Activated T-cell treated with anti-CD3 and anti-CD28 coated beads, Interleukin-2, amount 50 U/mL, for 72 hours (primary cell): ENCODE measurements around the gene TCF12. TPM values are rescaled to one million over a fixed set of nuclear protein-coding genes. Genes with fewer than 3 reads are reported as not detected.
"Not testable (repeated sequence)": the region's sequence is repeated elsewhere in the genome, so short reads cannot be mapped to it uniquely, and the experiment has no call there.

Source experiments
- ATAC-seq, 2 donors: fragments of 150-1000 bp; cut with Tn5 transposase; replicated peaks in 1 of 2; 2 replicates each; pipeline ENCODE4 v1.10.0; 2021; ENCODE audit warnings: moderate library complexity in 2 of 2, mild to moderate bottlenecking in 1 of 2
- DNase-seq, 2 donors: peaks; one replicate each; pipeline ENCODE4 v3.0.0; 2021 to 2022; ENCODE audit warnings: mixed read lengths in 1 of 2
- H3K27ac Mint-ChIP-seq: one replicate; pipeline ENCODE4 v1.8.0; 2022; ENCODE audit warnings: mild to moderate bottlenecking, moderate library complexity, mixed read lengths
- H3K27me3 Mint-ChIP-seq: one replicate; pipeline ENCODE4 v1.8.0; 2022; ENCODE audit warnings: low read depth, mixed read lengths
- H3K36me3 Mint-ChIP-seq, 2 donors: one replicate each; pipeline ENCODE4 v1.8.0; 2022; ENCODE audit warnings: mixed read lengths in 2 of 2, mild to moderate bottlenecking in 1 of 2; ENCODE audit not compliant: insufficient read depth in 2 of 2
- H3K4me1 Mint-ChIP-seq: one replicate; pipeline ENCODE4 v1.8.0; 2022; ENCODE audit warnings: low read depth, mixed read lengths
- H3K4me3 Mint-ChIP-seq, 2 donors: one replicate each; pipeline ENCODE4 v1.8.0; 2022; ENCODE audit warnings: mild to moderate bottlenecking in 2 of 2, mixed read lengths in 2 of 2, moderate library complexity in 2 of 2
- H3K9me3 Mint-ChIP-seq, 2 donors: one replicate each; pipeline ENCODE4 v1.8.0; 2022; ENCODE audit warnings: mixed read lengths in 2 of 2
- total RNA-seq, 2 donors: library from RNA; stranded (reverse); gene quantifications; one replicate each; pipeline ENCODE4 v1.2.3, GENCODE V29; 2022

The TCF12 gene
- total RNA-seq, 2 donors from 2014 or later: 93.0 to 108 TPM

- no peaks in the 10 kb centered on the region for H3K4me1 Mint-ChIP-seq
- ATAC-seq (no peak), DNase-seq (no peak)
- no peak overlapping the region for H3K4me3 Mint-ChIP-seq
- H3K9me3 Mint-ChIP-seq: peaks cover 4% of the 10 kb centered on the region in 2 donors
- peaks cover 7 to 16% of the 10 kb centered on the region in 2 donors for H3K36me3 Mint-ChIP-seq
- no peak overlapping the region for H3K27ac Mint-ChIP-seq
- H3K27me3 Mint-ChIP-seq: no peaks in the 10 kb centered on the region
Measured at GRCh38 chr15:56996093-56996492, 77.6 kb downstream of the TCF12 start.

GRCh38 chr15:56996746-56997470 is 78.5 kb downstream of the TCF12 start:
- ATAC-seq: no peak
- Mint-ChIP-seq H3K27ac (no peak overlapping the region), H3K9me3 (peaks cover 4% of the 10 kb centered on the region in 2 donors), H3K4me3 (no peak overlapping the region), H3K27me3 (no peaks in the 10 kb centered on the region), H3K4me1 (no peaks in the 10 kb centered on the region), H3K36me3 (peaks cover 7 to 18% of the 10 kb centered on the region in 2 donors)
- no peak for DNase-seq

GRCh38 chr15:57003418-57003817 is 85.0 kb downstream of the TCF12 start:
- no peaks in the 10 kb centered on the region for H3K4me1 Mint-ChIP-seq
- peaks cover 0 to 7% of the 10 kb centered on the region in 2 donors for H3K36me3 Mint-ChIP-seq
- no peak for ATAC-seq
- no peak overlapping the region for H3K4me3 Mint-ChIP-seq
- no peak for DNase-seq
- H3K27ac Mint-ChIP-seq: no peak overlapping the region
- no peaks in the 10 kb centered on the region for H3K9me3 Mint-ChIP-seq
- no peaks in the 10 kb centered on the region for H3K27me3 Mint-ChIP-seq

GRCh38 chr15:57005244-57005643 is 86.8 kb downstream of the TCF12 start:
- no peaks in the 10 kb centered on the region for H3K4me1 Mint-ChIP-seq
- DNase-seq (no peak), ATAC-seq (no peak)
- H3K36me3 Mint-ChIP-seq: peaks cover 0 to 7% of the 10 kb centered on the region in 2 donors
- H3K9me3 Mint-ChIP-seq: no peaks in the 10 kb centered on the region
- no peak overlapping the region for H3K4me3 Mint-ChIP-seq
- no peaks in the 10 kb centered on the region for H3K27me3 Mint-ChIP-seq
- no peak overlapping the region for H3K27ac Mint-ChIP-seq

GRCh38 chr15:57007797-57008196 is 89.4 kb downstream of the TCF12 start:
- not testable (repeated sequence) for DNase-seq, ATAC-seq, H3K4me3 Mint-ChIP-seq, H3K9me3 Mint-ChIP-seq, H3K36me3 Mint-ChIP-seq, H3K27me3 Mint-ChIP-seq, H3K4me1 Mint-ChIP-seq, H3K27ac Mint-ChIP-seq

- no peaks in the 10 kb centered on the region for H3K27me3 Mint-ChIP-seq
- no peaks in the 10 kb centered on the region for H3K36me3 Mint-ChIP-seq
- no peak overlapping the region for H3K27ac Mint-ChIP-seq
- no peaks in the 10 kb centered on the region for H3K4me1 Mint-ChIP-seq
- no peaks in the 10 kb centered on the region for H3K9me3 Mint-ChIP-seq
- no peak overlapping the region for H3K4me3 Mint-ChIP-seq
- ATAC-seq (no peak), DNase-seq (no peak)
Measured at GRCh38 chr15:57010724-57011123, 92.3 kb downstream of the TCF12 start.

- no peaks in the 10 kb centered on the region for H3K27me3 Mint-ChIP-seq
- no peak for DNase-seq
- H3K4me1 Mint-ChIP-seq: no peaks in the 10 kb centered on the region
- no peak overlapping the region for H3K4me3 Mint-ChIP-seq
- no peaks in the 10 kb centered on the region for H3K36me3 Mint-ChIP-seq
- no peak for ATAC-seq
- H3K27ac Mint-ChIP-seq: no peak overlapping the region
- H3K9me3 Mint-ChIP-seq: no peaks in the 10 kb centered on the region
Measured at GRCh38 chr15:57012556-57012955, 94.1 kb downstream of the TCF12 start.

GRCh38 chr15:57014896-57015295 is 96.5 kb downstream of the TCF12 start:
- not testable (repeated sequence) for H3K27me3 Mint-ChIP-seq, H3K9me3 Mint-ChIP-seq, H3K4me3 Mint-ChIP-seq, H3K36me3 Mint-ChIP-seq, H3K4me1 Mint-ChIP-seq, ATAC-seq, DNase-seq, H3K27ac Mint-ChIP-seq

GRCh38 chr15:57015360-57015759 is 96.9 kb downstream of the TCF12 start:
- no peak overlapping the region for H3K4me3 Mint-ChIP-seq
- H3K9me3 Mint-ChIP-seq: no peaks in the 10 kb centered on the region
- no peak overlapping the region for H3K27ac Mint-ChIP-seq
- no peak for DNase-seq
- no peaks in the 10 kb centered on the region for H3K36me3 Mint-ChIP-seq
- H3K4me1 Mint-ChIP-seq: no peaks in the 10 kb centered on the region
- no peak for ATAC-seq
- H3K27me3 Mint-ChIP-seq: no peaks in the 10 kb centered on the region

- peak in 1 of 2 donors; percentile 15 for ATAC-seq
- DNase-seq: no peak
- H3K4me3 Mint-ChIP-seq: no peak overlapping the region
- H3K27ac Mint-ChIP-seq: no peak overlapping the region
- peaks cover 0 to under 1% of the 10 kb centered on the region in 2 donors for H3K36me3 Mint-ChIP-seq
- H3K9me3 Mint-ChIP-seq: no peaks in the 10 kb centered on the region
- no peaks in the 10 kb centered on the region for H3K4me1 Mint-ChIP-seq
- no peaks in the 10 kb centered on the region for H3K27me3 Mint-ChIP-seq
Measured at GRCh38 chr15:57015897-57016296, 97.5 kb downstream of the TCF12 start.

- Mint-ChIP-seq H3K4me1 (no peaks in the 10 kb centered on the region), H3K27ac (no peak overlapping the region), H3K27me3 (no peaks in the 10 kb centered on the region), H3K9me3 (no peaks in the 10 kb centered on the region), H3K4me3 (no peak overlapping the region), H3K36me3 (peaks cover 0 to 4% of the 10 kb centered on the region in 2 donors)
- DNase-seq (no peak), ATAC-seq (no peak)
Measured at GRCh38 chr15:57017024-57017423, 98.6 kb downstream of the TCF12 start.

- no peak overlapping the region for H3K27ac Mint-ChIP-seq
- ATAC-seq (no peak), DNase-seq (no peak)
- H3K36me3 Mint-ChIP-seq: peaks cover 0 to 10% of the 10 kb centered on the region in 2 donors
- no peak overlapping the region for H3K4me3 Mint-ChIP-seq
- H3K27me3 Mint-ChIP-seq: no peaks in the 10 kb centered on the region
- peaks cover 0 to 2% of the 10 kb centered on the region in 2 donors for H3K9me3 Mint-ChIP-seq
- H3K4me1 Mint-ChIP-seq: peaks cover 9% of the 10 kb centered on the region
Measured at GRCh38 chr15:57018151-57018550, 99.7 kb downstream of the TCF12 start.

GRCh38 chr15:57019496-57020160 is 101.2 kb downstream of the TCF12 start:
- DNase-seq (no peak), ATAC-seq (no peak)
- Mint-ChIP-seq H3K27ac (no peak overlapping the region), H3K27me3 (no peaks in the 10 kb centered on the region), H3K9me3 (peaks cover 0 to 2% of the 10 kb centered on the region in 2 donors), H3K4me1 (peaks cover 9% of the 10 kb centered on the region), H3K36me3 (peaks cover 0 to 10% of the 10 kb centered on the region in 2 donors), H3K4me3 (no peak overlapping the region)
